Central memory CD8-positive, alpha-beta T cell (primary cell): Measurements from ENCODE around the gene MOSPD3.

Source experiments
- ATAC-seq: fragments of 150-1000 bp; cut with Tn5 transposase; replicated peaks from 2 replicates; pipeline ENCODE4 v1.10.0; 2022; ENCODE audit warnings: mild to moderate bottlenecking, moderate FRiP score, moderate number of reproducible peaks; ENCODE audit not compliant: poor library complexity, severe bottlenecking; ENCODE audit errors: extremely low read depth
- DNase-seq, 2 donors: peaks; one replicate each; pipeline ENCODE4 v3.0.0; 2021; ENCODE audit warnings: low spot score in 2 of 2
- H3K27ac Mint-ChIP-seq: one replicate; pipeline ENCODE4 v1.8.0; 2022; ENCODE audit warnings: low read depth, mild to moderate bottlenecking, moderate library complexity, mixed read lengths
- H3K27me3 Mint-ChIP-seq: one replicate; pipeline ENCODE4 v1.8.0; 2022; ENCODE audit warnings: mixed read lengths
- H3K36me3 Mint-ChIP-seq: one replicate; pipeline ENCODE4 v1.8.0; 2022; ENCODE audit warnings: mild to moderate bottlenecking, moderate library complexity, mixed read lengths; ENCODE audit not compliant: insufficient read depth
- H3K4me1 Mint-ChIP-seq: one replicate; pipeline ENCODE4 v1.8.0; 2022; ENCODE audit warnings: mixed read lengths
- H3K4me3 Mint-ChIP-seq: one replicate; pipeline ENCODE4 v1.8.0; 2022; ENCODE audit warnings: mild to moderate bottlenecking, moderate library complexity, mixed read lengths
- H3K9me3 Mint-ChIP-seq: one replicate; pipeline ENCODE4 v1.8.0; 2022; ENCODE audit warnings: mixed read lengths

MOSPD3 gene

DNA sequence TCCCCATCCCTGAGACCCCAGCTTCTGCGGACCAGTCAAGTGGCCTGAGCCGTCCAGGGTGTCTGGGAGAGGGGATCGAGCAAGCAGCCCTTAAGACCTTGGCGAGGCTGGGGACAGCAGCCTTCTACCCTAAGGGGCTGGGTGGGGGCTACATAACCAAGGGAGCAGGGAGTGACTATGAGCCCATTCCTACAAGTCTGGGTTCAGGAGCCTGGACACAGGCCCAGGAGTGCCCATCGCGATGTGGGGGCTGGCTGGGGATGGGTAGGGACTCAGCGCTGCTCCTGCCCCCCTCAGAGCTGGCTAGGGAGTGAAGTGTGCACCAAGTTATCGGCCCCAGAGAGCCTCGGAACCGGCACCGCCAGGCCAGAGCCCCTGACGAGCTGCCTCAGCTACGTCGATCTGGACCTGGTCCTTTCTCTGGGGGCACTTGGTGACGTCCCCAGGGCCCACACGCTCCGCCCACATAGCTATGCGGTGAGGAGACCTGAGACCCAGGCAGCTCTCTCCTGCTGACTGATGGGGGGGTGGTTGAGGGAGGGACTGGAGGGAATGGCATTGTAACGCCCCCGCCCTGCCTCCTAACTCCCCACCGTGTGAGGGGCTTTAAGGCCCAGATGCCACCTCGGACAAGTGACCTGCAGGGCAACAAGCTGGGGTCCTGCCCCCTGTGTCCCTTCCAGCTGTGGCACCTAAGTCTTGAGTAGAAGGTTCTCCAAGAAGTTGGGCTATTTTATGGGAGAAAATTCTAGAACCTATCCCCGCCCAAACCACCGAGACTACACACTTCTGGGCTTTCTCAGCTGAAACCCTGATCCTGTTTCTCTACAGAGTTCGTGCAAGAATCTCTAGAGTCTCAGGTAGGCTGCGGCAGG lies 41.1 kb upstream of the MOSPD3 start:
- no peak for ATAC-seq
- Mint-ChIP-seq H3K9me3 (no peaks in the 10 kb centered on the region), H3K4me1 (peaks cover 31% of the 10 kb centered on the region), H3K27me3 (no peaks in the 10 kb centered on the region), H3K4me3 (peak overlapping the region; percentile 33), H3K36me3 (peaks cover 26% of the 10 kb centered on the region), H3K27ac (no peak overlapping the region)
- DNase-seq: no peak

DNA sequence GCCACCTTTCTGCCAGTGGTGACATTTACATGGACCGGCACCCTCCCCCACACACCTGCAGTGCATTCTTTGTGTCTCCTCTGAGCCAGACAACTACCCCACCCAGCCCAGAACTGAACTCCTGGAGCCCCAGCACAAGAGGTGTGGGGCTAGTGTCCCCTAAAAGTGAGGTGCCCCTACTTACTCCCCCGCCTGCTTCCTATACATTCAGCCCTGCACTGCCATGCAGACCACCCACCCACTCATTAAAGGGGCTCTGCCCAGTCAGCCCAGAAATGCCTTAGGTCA lies 40.6 kb upstream of the MOSPD3 start:
- Mint-ChIP-seq H3K27ac (no peak overlapping the region), H3K4me1 (peaks cover 27% of the 10 kb centered on the region), H3K4me3 (no peak overlapping the region)

DNA sequence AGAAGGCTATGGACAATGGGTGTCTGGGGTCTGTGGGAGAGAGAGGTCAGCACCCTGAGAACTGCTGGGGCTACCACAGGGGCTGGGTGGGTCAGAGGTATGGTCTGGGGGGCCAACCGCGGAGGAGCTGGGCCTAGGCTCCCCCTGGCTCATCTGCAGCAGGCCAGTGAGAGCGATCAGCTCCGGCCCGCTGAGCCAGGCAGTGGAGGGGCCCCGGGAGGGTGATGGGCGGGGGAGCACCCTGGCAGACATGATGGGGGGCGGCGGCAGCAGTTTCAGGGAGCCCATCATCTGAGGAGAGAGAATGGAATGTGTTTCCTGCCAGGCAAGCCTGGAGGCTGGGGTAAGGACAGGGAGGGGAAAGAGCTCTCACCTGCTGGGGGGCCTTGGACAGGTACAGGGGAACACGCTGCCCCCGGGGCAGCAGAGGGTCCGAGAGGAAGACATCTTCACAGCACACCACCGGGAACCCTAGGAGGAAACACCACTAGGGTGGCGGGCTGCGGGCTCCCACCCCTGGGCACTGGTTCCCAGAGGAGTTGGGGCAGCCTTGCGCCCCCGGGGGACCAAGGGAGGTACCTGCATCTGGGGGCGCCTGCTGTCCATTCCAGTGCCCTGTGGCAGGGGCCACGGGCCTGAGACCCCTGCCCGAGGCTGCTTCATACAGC lies 39.9 kb upstream of the MOSPD3 start:
- Mint-ChIP-seq H3K36me3 (peaks cover 30% of the 10 kb centered on the region), H3K27me3 (no peaks in the 10 kb centered on the region), H3K4me1 (peaks cover 23% of the 10 kb centered on the region), H3K9me3 (no peaks in the 10 kb centered on the region), H3K27ac (no peak overlapping the region), H3K4me3 (no peak overlapping the region)
- no peak for ATAC-seq
- no peak for DNase-seq

More for the DNA sequence above, 40.6 kb upstream of the MOSPD3 start:
- DNase-seq: no peak
- Mint-ChIP-seq H3K9me3 (no peaks in the 10 kb centered on the region), H3K36me3 (peaks cover 28% of the 10 kb centered on the region), H3K27me3 (no peaks in the 10 kb centered on the region)
- no peak for ATAC-seq

DNA sequence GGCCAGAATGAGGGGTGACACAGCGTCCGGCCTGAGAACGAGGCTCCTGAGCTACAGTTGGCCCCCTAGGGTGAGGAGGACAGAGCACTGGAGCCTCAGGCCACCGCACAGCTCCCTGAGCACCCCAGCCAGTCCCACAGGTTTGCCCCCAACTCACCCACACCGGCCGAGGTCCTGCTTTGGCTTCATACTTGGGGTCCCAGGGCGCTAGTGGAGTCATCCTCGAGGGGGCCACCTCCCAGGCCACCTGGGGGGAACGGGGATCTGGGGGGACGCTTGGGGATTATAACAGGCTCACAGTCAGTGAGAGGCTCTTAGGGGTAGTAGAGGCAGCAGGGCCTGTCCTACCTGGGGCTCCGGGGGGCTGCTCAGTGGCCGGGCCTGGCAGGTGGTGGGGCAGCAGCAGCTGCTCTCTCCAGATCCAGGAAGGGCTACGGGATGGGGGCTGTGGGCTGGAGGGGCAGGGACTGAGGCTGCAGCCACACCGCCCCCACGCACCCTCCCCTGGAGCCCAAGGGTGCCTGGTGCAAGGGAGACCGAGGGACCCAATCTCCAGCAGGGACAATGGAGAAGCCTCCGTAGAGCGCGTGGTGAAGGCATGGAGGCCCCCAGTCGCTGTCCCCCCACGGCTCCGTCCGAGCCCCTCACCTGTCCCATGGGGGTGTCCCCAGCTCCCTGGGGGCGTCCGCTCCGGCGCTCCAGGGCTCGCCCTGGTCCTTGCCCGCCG lies 39.2 kb upstream of the MOSPD3 start:
- no peak overlapping the region for H3K27ac Mint-ChIP-seq
- H3K9me3 Mint-ChIP-seq: no peaks in the 10 kb centered on the region
- H3K4me3 Mint-ChIP-seq: no peak overlapping the region
- DNase-seq (no peak), ATAC-seq (no peak)
- peaks cover 18% of the 10 kb centered on the region for H3K4me1 Mint-ChIP-seq
- peaks cover 29% of the 10 kb centered on the region for H3K36me3 Mint-ChIP-seq
- no peaks in the 10 kb centered on the region for H3K27me3 Mint-ChIP-seq

DNA sequence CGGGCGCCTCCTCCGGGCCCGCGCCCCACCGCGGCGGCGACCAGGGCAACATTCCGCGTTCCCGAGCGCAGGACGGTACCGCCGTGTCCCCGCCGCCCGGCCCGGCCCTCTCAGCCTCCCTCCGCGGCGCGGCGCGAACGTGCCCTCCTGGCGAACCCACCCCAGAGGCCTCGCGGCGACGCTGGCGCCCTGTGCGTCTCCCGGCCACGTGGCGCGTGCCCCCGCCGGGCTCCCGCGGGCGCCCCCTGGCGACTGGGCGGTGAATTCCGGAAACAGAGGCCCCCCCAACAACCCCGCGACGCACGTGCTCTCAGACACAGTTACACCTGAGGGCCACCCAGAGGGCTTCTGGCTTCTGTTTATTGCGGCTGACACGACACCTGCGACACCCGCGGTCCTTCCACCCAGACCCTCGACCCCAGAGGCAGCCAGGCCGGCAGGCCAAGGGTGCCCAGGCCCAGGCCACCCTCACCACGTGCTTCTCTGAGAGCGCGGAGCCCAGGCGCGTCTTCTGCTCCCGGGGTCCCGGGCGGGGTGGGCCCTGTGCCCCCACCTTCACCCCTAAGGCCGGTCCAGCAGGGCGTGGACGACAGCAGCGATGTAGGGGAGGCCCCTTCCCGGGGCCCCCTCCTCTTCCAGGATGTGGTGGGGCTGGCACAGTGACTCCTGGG lies 38.5 kb upstream of the MOSPD3 start, which contains the start of gene SAP25:
Gene SAP25, minus strand, starts transcription at position 210 of the 671 bp plus-strand sequence. Its CDS starts 158 bp downstream, at position 52.
- H3K4me1 Mint-ChIP-seq: peaks cover 14% of the 10 kb centered on the region
- peaks cover 29% of the 10 kb centered on the region for H3K36me3 Mint-ChIP-seq
- H3K27ac Mint-ChIP-seq: peak within 1 kb of the TSS; percentile 32
- H3K27me3 Mint-ChIP-seq: no peaks in the 10 kb centered on the region
- H3K4me3 Mint-ChIP-seq: no peak within 1 kb of the TSS
- ATAC-seq: no peak
- no peak for DNase-seq
- H3K9me3 Mint-ChIP-seq: no peaks in the 10 kb centered on the region

DNA sequence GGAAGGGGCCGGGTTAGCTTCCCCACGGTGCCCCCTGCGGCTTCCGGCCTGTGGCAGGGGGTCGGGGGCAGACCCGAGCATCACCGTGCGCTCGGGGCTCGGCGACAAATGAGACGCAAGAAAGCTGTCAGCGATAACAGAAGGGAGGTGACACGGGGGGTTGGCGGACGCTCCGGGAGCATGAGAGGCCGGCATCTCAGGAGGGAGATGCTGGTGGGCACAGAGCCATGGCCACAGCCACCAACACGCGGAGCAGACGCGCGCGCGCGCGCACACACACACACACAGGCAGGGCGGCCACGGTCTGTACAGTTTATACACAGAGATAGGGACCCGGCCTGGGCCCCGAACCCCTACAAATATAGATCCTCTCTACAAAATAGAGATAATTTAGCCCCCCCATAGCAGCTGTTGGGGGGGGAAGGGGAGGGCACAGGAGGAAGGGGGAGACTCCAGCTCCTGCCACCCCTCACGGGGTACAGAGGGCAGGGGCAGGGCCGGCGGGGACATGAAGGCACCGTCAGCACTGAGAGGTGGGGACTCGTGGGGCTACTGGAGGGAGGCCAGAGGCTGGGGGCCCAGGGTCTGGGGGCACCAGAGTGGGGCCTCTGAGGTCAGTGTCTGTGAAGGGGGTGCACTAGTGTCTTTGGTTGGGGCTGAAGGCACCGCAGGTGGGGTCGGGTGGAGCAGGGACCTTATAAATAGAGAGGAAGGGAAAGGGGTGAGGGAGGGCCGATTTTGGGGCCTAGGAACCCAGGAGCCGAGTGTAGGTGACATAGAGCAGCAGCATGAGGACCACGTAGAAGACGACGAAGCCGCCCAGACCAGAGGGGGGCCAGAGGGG lies 37.8 kb upstream of the MOSPD3 start:
- ATAC-seq (no peak), DNase-seq (no peak)
- Mint-ChIP-seq H3K9me3 (no peaks in the 10 kb centered on the region), H3K27ac (peak overlapping the region; percentile 32), H3K36me3 (peaks cover 34% of the 10 kb centered on the region), H3K4me1 (peaks cover 6% of the 10 kb centered on the region), H3K27me3 (no peaks in the 10 kb centered on the region), H3K4me3 (no peak overlapping the region)

DNA sequence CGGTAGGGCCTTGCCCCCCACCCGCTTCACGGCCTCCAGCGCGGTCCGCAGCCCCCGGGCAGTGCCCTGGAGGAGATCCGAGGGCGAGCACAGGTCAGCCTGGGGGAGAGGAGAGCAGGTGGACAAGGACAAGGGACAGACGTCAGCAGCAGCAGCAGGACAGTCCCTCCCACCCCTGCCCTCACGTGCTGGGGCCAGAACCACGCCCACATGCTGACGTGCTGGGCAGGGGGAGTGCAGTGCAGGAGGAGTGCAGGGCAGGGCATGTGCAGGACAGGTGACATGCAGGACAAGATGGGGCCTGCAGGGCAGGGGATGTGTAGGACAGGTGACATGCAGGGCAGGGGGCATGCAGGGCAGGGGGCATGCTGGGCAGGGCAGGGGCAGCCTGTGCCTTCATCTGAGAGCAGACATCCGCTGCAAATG lies 37.1 kb upstream of the MOSPD3 start:
- Mint-ChIP-seq H3K27me3 (no peaks in the 10 kb centered on the region), H3K27ac (peak overlapping the region; percentile 32), H3K4me3 (no peak overlapping the region), H3K4me1 (peaks cover 6% of the 10 kb centered on the region), H3K36me3 (peaks cover 37% of the 10 kb centered on the region), H3K9me3 (no peaks in the 10 kb centered on the region)
- ATAC-seq (no peak), DNase-seq (no peak)

DNA sequence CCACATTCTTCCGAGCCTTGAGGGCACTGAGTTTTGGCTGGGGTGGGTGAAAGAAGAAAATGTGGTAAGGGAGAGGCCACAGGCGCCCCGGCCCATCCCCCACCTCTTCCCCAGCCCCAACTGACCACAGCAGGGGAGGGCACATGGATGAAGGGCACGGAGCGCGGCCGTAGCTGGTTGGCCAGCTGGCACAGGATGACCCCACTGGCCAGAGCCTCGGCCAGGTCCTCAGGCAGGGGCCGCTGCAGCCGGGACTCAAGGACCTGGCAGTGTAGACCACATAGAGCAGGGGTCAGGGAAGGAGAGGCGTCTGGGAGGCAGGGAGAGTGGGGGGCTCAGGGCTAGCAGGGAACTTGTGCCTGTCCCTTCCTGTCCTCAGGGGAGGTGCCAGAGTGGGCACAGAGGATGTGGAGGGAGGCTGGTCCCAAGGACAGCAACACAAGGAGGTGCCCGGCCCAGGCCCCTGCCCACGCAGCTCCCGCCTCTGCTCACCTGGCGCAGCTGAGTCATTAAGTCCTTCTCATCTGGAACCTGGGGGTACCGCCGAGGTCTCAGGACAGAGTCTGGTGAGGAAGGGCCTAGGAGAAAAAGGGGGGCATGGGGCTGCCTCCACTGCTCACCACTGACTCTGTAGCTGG lies 36.5 kb upstream of the MOSPD3 start:
- H3K27ac Mint-ChIP-seq: no peak overlapping the region
- no peak overlapping the region for H3K4me3 Mint-ChIP-seq
- no peaks in the 10 kb centered on the region for H3K9me3 Mint-ChIP-seq
- DNase-seq (no peak), ATAC-seq (no peak)
- H3K27me3 Mint-ChIP-seq: no peaks in the 10 kb centered on the region
- peaks cover 6% of the 10 kb centered on the region for H3K4me1 Mint-ChIP-seq
- peaks cover 37% of the 10 kb centered on the region for H3K36me3 Mint-ChIP-seq

DNA sequence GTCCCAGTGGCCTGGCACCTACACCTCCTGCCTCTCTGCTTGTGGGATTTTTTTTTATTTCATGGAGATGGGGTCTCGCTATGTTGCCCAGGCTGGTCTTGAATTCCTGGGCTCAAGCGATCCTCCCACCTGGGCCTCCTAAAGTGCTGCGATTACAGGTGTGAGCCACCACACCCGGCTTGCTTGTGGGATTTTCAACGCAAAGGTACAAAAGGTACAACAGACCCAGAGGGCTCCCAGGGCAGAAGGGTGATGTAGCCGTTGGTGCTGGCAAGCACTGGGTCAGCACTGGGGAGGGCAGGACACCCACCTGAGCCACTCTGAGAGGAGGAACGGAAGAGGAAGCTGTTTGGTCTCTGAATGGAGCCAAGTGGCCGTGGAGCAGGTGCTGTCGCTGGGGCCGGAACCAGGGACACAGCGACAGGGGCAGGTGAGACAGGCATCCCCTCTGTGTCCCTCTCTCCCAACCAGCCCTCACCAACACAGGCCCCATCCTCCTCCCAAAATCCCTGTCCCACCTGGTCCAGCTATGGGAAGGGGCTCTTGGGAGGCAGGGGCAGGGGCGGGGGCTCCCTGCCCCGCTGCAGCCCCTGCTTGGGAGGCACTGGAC lies 35.9 kb upstream of the MOSPD3 start:
- Mint-ChIP-seq H3K9me3 (no peaks in the 10 kb centered on the region), H3K27ac (no peak overlapping the region), H3K36me3 (peaks cover 37% of the 10 kb centered on the region), H3K4me3 (no peak overlapping the region), H3K27me3 (no peaks in the 10 kb centered on the region), H3K4me1 (peaks cover 6% of the 10 kb centered on the region)
- DNase-seq (no peak), ATAC-seq (no peak)

DNA sequence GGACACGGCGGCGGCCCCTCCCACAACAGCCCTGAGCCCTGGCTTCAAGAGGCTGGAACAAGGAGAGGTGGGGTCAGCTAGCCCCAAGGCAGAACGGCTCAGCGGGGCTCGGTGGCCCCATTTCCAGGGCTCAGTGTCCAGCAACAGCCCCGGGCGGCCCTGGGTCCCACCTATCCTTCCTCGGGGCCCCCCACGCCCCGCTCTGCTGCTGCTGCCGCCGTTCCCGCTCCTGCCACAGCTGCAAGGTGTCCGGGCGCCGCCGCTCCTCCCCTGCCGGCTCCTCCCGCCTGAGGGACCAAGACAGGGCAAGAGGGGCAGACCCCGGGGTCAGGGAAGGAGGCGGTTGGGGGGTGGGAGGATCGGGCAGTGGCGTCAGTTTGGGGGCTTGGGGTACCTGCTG lies 35.2 kb upstream of the MOSPD3 start:
- Mint-ChIP-seq H3K27ac (no peak overlapping the region), H3K36me3 (peaks cover 37% of the 10 kb centered on the region), H3K4me3 (no peak overlapping the region), H3K27me3 (no peaks in the 10 kb centered on the region), H3K9me3 (no peaks in the 10 kb centered on the region), H3K4me1 (peaks cover 2% of the 10 kb centered on the region)
- no peak for DNase-seq
- ATAC-seq: no peak

DNA sequence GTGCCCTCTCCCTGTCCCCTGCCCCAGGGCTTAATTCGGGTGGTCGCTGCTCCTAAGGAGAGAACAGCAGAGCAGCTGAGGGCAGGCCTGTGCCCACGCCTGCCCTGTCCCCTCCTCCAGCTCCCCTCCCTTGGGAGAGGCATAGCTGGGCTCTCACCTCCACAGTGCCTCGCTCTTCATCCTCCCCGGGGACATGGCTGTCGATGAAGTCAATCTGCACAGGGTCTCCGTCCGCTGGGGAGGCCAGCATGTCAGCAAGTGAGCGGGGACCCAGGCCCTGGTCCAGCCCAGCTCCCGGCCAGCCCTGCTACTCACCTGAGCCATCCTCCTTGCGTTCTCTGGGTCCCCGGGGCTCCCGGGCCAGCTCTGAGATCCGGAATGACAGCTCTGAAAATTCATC lies 34.8 kb upstream of the MOSPD3 start:
- no peak for ATAC-seq
- Mint-ChIP-seq H3K36me3 (peaks cover 38% of the 10 kb centered on the region), H3K4me1 (no peaks in the 10 kb centered on the region), H3K4me3 (no peak overlapping the region), H3K9me3 (no peaks in the 10 kb centered on the region), H3K27me3 (no peaks in the 10 kb centered on the region), H3K27ac (no peak overlapping the region)
- no peak for DNase-seq
